Stomach (tissue), 9 donors: ENCODE results near the gene DGKD. TPM values are rescaled to one million over a fixed set of nuclear protein-coding genes. Genes with fewer than 3 reads are reported as not detected.

Experiments used
- DNase-seq, 2 donors: peaks; one replicate each; pipeline versions ENCODE4 v3.0.0 to v3.0.0-alpha.2; 2013 to 2019
- H3K27ac ChIP-seq, 5 donors: fragments of 200-600 bp in 4 of 5; sonication (generic) in 4 of 5; one replicate each; pipeline ENCODE4 v1.5.1; 2013 to 2019; ENCODE audit warnings: mild to moderate bottlenecking in 1 of 5, moderate library complexity in 1 of 5
- H3K27me3 ChIP-seq, 3 donors: fragments of 200-600 bp; sonication (generic); one replicate each; pipeline ENCODE4 v1.5.1; 2017 to 2019; ENCODE audit warnings: mixed run types in 1 of 3
- H3K36me3 ChIP-seq, 4 donors: fragments of 200-600 bp; sonication (generic); 1 replicate in 3 of 4; 2 replicates in 1 of 4; pipeline ENCODE4 v1.5.1; 2016 to 2019
- H3K4me1 ChIP-seq, 4 donors: fragments of 200-600 bp; sonication (generic); one replicate each; pipeline ENCODE4 v1.5.1; 2016 to 2019
- H3K4me3 ChIP-seq, 4 donors: fragments of 200-600 bp; sonication (generic) in 3 of 4; one replicate each; pipeline ENCODE4 v1.5.1; 2016 to 2019; ENCODE audit warnings: mild to moderate bottlenecking in 1 of 4
- H3K9me3 ChIP-seq, 4 donors: fragments of 200-600 bp; sonication (generic); one replicate each; pipeline ENCODE4 v1.5.1; 2016 to 2019
- EP300 ChIP-seq: sonication (generic); formaldehyde crosslinking; IDR thresholded peaks from one replicate; pipeline ENCODE4 v1.6.1; 2017; ENCODE audit warnings: antibody characterized with exemption
- POLR2A ChIP-seq, 4 donors: fragments of 450-650 bp; IDR thresholded peaks; one replicate each; pipeline ENCODE4 v1.6.1; 2016; ENCODE audit warnings: antibody characterized with exemption in 4 of 4, control low read depth in 2 of 4, mild to moderate bottlenecking in 1 of 4, moderate library complexity in 1 of 4
- POLR2AphosphoS5 ChIP-seq, 3 donors: sonication (generic); formaldehyde crosslinking; IDR thresholded peaks; one replicate each; pipeline ENCODE4 v1.6.1; 2016; ENCODE audit warnings: antibody characterized with exemption in 3 of 3
- WGBS, 5 donors: extraction: QIAGEN DNeasy Blood & Tissue Kit in 3 of 5; methylation state at CpG; one replicate each; pipeline versions ENCODE4 v1.1.5 to v1.1.7; 2013 to 2018; 5-methylcytosine and 5-hydroxymethylcytosine counted together
- intact Hi-C: fragments of 100-400 bp; cut with DNase I; formaldehyde crosslinking; loops from one replicate; pipeline ENCODE4 v1.15.1; 2023; ENCODE audit warnings: low total_unique reads
- polyA plus RNA-seq, 3 donors: library from polyadenylated mRNA; stranded (reverse); fragments of 200-250 nt; gene quantifications; one replicate each; pipeline ENCODE4 v1.2.3, GENCODE V29; 2013
- total RNA-seq, 5 donors: library from RNA; depleted of rRNA; stranded (reverse); fragments of >200 nt; gene quantifications; one replicate each; pipeline versions ENCODE4 v1.1.0 to v1.2.3, GENCODE V29; 2014 to 2016
- TF ChIP-seq, protein P1 (sequence below), 7 experiments: fragments of 450-650 bp in 4 of 7; fragments of 200-600 bp in 3 of 7; sonication (generic) in 3 of 7; IDR thresholded peaks; one replicate each; pipeline ENCODE4 v1.5.1; 2016 to 2019; ENCODE audit warnings: antibody characterized with exemption in 7 of 7, control low read depth in 2 of 7, mild to moderate bottlenecking in 1 of 7
- donor health status: healthy with polysubstance abuse.
- donor health status: Bipolar disorder and iron deficiency.
- donor health status: healthy.

Gene DGKD
- total and polyA plus RNA-seq, 8 donors = 21.9 to 471 (median 202) TPM

DNA sequence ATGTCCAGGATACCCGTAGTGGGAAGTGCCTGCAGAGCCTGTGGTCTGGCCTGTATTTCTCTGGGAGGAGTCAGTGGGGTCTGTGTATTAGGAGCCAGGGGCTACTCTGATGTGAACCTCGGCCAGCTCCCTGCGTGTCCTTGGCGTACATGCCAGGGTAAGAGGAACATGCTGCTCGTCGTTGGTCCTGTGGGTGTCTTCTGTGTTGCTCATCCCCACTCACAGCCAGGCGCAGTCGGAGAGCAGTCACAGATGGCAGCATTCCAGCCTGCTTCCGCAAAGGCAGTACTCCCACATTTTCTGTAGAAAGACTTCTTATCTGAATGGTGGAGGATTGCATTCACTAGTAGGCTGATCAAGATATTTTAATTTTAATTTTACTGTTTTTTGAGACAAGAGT is 84.9 kb downstream of the DGKD start:
- H3K27me3 ChIP-seq = no peaks in the 10 kb centered on the region
- peak in 1 of 2 donors; percentile 71 for DNase-seq
- intact Hi-C loops = no loop called here
- TF ChIP-seq, protein P1, sequence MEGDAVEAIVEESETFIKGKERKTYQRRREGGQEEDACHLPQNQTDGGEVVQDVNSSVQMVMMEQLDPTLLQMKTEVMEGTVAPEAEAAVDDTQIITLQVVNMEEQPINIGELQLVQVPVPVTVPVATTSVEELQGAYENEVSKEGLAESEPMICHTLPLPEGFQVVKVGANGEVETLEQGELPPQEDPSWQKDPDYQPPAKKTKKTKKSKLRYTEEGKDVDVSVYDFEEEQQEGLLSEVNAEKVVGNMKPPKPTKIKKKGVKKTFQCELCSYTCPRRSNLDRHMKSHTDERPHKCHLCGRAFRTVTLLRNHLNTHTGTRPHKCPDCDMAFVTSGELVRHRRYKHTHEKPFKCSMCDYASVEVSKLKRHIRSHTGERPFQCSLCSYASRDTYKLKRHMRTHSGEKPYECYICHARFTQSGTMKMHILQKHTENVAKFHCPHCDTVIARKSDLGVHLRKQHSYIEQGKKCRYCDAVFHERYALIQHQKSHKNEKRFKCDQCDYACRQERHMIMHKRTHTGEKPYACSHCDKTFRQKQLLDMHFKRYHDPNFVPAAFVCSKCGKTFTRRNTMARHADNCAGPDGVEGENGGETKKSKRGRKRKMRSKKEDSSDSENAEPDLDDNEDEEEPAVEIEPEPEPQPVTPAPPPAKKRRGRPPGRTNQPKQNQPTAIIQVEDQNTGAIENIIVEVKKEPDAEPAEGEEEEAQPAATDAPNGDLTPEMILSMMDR (IDR thresholded peaks at IDR 0.05) = no peak
- TF ChIP-seq POLR2AphosphoS5 (IDR thresholded peaks at IDR 0.05) = peak in 1 of 3 donors; percentile 4
- peaks cover 48 to 90% (median 57%) of the 10 kb centered on the region in 4 donors for H3K4me1 ChIP-seq
- 25 to 62% (median 47%) methylated on average over 9 of the region's 9 CpGs for WGBS, 5 donors
- no peak overlapping the region for H3K4me3 ChIP-seq
- H3K36me3 ChIP-seq = peaks cover 57 to 95% (median 86%) of the 10 kb centered on the region in 4 donors
- H3K27ac ChIP-seq = peak overlapping the region; percentile 13 to 81 (median 72)
- H3K9me3 ChIP-seq = no peaks in the 10 kb centered on the region

DNA sequence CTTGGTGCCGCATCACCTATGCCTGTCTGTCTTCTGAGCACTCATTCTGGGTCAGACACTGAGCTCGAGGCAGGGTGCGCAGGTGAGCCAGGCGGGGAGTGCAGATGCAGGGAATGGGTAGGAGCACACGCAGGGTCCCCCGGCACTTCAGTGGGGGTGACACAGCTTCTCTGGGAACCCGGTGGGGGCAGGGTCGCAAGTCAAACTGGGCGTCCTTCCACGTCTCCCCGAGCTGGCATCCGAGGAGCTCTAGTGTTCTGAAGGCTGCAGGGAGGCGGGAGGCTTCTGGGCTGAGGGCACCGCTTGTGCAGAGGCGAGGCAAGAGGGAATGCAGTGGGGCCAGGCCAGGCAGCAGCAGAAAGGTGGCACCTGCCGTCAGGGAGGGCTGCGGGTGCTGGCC is 86.0 kb downstream of the DGKD start:
- intact Hi-C loops = loop anchor here (10.0 kb wide), 1 partner anchor 86 kb away; the partner anchor contains the start of gene DGKD
- Histone ChIP-seq H3K27ac (peak overlapping the region; percentile 58 to 81 (median 72)), H3K9me3 (no peaks in the 10 kb centered on the region), H3K4me1 (peaks cover 39 to 90% (median 57%) of the 10 kb centered on the region in 4 donors), H3K36me3 (peaks cover 60 to 95% (median 88%) of the 10 kb centered on the region in 4 donors), H3K4me3 (no peak overlapping the region), H3K27me3 (no peaks in the 10 kb centered on the region)
- 43 to 75% (median 69%) methylated on average over 17 of the region's 17 CpGs for WGBS, 5 donors
- TF ChIP-seq, protein P1 (IDR thresholded peaks at IDR 0.05) = no peak
- TF ChIP-seq POLR2A (IDR thresholded peaks at IDR 0.05) = no peak
- peak in 1 of 2 donors; percentile 71 for DNase-seq

DNA sequence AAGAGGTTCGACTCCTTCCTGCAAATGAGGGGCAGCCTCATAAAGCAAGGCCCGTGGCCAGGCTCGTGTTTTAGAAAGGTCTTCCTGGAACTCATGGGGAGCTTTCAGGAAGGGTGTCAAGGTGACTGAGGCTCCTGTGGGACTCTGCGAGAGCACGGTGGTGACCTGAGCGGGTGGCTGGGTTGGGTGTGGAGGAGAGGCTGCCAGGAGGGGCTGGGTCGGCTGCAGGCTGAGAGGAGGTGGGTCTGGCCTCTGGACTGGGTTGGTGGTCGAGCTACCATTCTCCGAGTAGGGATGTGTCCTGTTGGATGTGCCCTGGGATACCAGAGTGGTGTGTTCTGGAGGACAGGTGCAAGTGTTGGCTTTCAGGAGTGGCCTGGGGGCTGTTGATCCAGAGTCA is 86.4 kb downstream of the DGKD start:
- Histone ChIP-seq H3K4me1 (peaks cover 39 to 86% (median 53%) of the 10 kb centered on the region in 4 donors), H3K36me3 (peaks cover 58 to 95% (median 88%) of the 10 kb centered on the region in 4 donors), H3K27me3 (no peaks in the 10 kb centered on the region), H3K27ac (peak overlapping the region; percentile 58 to 81 (median 72)), H3K4me3 (no peak overlapping the region), H3K9me3 (no peaks in the 10 kb centered on the region)
- intact Hi-C loops = loop anchor here (10.0 kb wide), 1 partner anchor 86 kb away; the partner anchor contains the start of gene DGKD
- TF ChIP-seq POLR2AphosphoS5 (IDR thresholded peaks at IDR 0.05) = peak in 1 of 3 donors; percentile 37
- no peak for TF ChIP-seq POLR2A (IDR thresholded peaks at IDR 0.05)
- no peak for DNase-seq
- WGBS, 5 donors = 37 to 74% (median 68%) methylated on average over 9 of the region's 9 CpGs

DNA sequence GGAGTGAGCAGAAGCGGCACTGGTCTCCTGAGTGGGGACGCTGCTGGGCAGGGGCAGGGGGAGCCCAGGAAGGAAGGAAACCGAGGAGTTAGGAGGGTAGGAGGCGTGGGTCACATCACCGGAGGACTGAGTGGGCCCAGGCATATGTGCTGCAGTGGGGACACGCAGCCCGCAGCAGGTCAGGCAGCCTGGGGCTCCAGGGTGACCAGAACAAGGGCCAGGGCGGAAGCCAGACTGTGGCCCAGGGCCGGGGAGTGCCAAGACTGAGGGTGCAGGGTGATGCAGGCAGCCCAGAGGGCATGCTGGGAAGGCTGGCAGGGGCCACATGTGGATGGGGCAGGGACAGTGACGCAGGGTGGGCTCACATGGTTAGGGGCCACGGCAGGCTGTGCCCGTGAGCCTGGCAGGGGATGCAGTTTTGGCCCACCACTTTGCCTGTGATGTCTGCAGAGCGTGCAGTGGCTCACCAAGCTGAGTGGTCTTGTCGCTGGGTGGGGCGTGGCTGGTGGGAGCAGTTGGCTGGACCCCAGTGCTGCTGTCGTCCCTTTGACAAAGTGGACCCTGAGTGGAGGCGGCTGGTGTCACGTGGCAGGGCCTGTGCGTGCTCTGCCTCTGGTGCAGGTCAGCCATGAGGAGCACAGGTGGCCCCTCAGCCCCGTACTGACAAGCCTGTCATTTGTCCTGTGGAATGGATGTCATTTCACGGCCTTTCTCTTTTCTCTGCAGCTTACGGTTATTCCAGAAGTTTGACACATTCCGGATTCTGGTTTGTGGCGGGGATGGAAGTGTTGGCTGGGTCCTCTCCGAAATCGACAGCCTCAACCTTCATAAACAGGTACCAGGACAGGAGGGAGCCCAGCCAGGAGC is 87.1 kb downstream of the DGKD start:
- DNase-seq = no peak
- Histone ChIP-seq H3K4me1 (peaks cover 36 to 84% (median 46%) of the 10 kb centered on the region in 4 donors), H3K27ac (peak overlapping the region; percentile 58 to 81 (median 72)), H3K27me3 (no peaks in the 10 kb centered on the region), H3K9me3 (no peaks in the 10 kb centered on the region), H3K36me3 (peaks cover 59 to 95% (median 88%) of the 10 kb centered on the region in 4 donors), H3K4me3 (no peak overlapping the region)
- intact Hi-C loops = loop anchor here (10.0 kb wide), 1 partner anchor 87 kb away; the partner anchor contains the start of gene DGKD
- WGBS, 5 donors = 63 to 87% (median 77%) methylated on average over 15 to 26 of the region's 26 CpGs
- TF ChIP-seq, protein P1 (IDR thresholded peaks at IDR 0.05) = no peak
- no peak for TF ChIP-seq POLR2A (IDR thresholded peaks at IDR 0.05)
- no peak for TF ChIP-seq POLR2AphosphoS5 (IDR thresholded peaks at IDR 0.05)
- no peak for TF ChIP-seq EP300
